Left ventricle myocardium superior (tissue), 1 donor: ENCODE data around the gene TP53. TPM values are rescaled to one million over a fixed set of nuclear protein-coding genes. Genes with fewer than 3 reads are reported as not detected.

ENCODE experiments used
- ATAC-seq: fragments of 200-7000 bp; cut with Tn5 transposase; one replicate; pipeline ENCODE4 v1.9.1; 2020; ENCODE audit warnings: mild to moderate bottlenecking, moderate library complexity
- DNase-seq: peaks from one replicate; pipeline ENCODE4 v3.0.0-alpha.2; 2020
- intact Hi-C: fragments of 100-400 bp; cut with micrococcal nuclease; formaldehyde crosslinking; loops from one replicate; pipeline ENCODE4 v1.11.0; 2022
- total RNA-seq: library from RNA; stranded (reverse); fragmentation: NEBNext Ultra II Directional; extraction: Animal tissue kit (Norgen Biotek cat#: 25700); gene quantifications from one replicate; pipeline ENCODE4 v1.2.1, GENCODE V29; 2021
- donor health status: DM: no; HTN: yes; CAD: no; lungs with severe emphysema.

The TP53 gene
- total RNA-seq, 1 donor from 2014 or later = 13.7 TPM

DNA sequence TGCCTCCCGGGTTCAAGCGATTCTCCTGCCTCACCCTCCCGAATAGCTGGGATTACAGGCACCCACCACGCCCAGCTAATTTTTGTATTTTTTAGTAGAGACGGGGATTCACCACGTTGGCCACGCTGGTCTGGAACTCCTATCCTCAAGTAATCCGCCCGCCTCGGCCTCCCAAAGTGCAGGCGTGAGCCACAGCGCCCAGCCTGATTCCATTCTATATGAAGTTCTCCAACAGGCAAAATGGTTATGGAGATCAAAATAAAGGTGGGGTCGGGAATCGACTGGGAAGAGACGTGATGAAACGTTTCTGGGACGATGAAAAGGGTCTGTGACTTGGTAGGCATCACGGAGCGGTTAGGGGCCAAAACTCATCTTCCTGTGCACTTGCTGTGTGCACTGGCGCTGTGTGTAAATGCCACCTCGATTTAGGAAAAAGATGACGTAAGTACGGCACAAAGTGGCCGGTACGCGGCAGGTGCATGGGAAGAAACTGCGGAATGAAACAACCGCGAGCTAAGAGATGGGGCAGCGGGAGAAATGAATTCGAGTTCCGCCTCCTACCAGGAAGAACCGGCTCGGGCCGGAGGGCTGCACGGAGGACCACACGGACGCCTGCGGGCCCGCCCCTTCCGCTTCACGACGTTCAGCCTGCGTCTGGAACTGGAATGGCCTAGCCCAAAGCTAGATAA, 1.6 kb downstream of the TP53 start:
- ATAC-seq = peak; percentile 79
- intact Hi-C loops = no loop called here
- peak; percentile 93 for DNase-seq

DNA sequence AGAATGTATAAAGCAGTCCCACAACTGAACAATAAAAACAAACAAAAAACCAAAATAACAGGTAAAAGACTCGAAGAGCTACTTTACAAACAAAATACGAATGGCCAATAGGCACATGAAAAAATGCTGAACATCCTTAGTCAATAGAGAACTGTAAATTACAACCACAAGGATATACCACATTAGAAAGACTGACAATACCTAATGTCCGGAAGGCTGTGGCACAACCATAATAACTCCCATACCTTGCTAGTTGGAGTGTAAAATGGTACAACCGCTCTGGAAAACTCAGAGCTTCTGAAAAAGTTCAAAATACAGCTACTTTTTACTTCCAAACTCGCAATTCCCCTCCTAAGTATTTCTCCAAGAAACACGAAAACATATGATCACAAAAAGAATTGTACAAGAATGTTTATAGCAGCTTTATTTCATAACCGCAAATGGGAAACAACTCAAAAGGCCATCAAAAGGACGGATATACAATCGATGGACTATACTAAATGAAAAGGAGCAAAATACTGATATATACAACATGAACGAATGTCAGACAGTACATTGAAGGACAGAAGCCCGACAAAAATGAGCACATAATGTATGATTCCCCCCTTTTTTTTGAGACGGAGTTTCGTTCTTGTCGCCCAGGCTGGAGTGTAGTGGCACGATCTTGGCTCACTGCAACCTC, 2.3 kb downstream of the TP53 start:
- ATAC-seq = no peak
- intact Hi-C loops = no loop called here
- no peak for DNase-seq

DNA sequence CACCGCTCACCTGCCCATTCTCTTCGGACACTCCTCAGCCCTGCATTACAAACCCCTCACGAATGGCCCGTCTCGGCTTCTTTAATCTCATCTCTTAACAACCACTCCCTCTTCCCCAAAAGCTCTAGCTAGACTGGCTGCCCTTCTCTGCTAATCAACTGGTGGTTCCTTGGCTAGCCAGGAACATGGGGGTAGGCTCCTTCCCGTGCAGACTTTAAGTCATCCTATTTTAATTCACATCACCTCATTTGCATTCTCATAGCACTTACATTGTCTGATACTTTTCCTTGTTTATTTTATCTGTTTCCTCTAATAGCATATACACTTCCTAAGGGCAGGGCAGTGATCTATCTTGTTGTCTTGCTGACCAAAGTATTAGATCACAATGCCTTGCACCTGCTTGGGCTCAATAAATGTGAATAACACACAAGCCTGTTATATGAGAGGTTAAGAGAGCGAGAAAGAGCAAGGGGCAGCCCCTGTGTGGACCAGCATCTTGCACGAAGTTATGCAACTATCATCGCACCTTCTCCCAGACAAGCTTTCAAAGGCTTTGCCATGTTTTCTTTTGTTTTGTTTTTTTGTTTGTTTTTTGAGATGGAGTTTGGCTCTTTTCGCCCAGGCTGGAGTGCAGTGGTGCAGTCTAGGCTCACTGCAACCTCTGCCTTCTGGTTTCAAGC, 9.8 kb downstream of the TP53 start:
- no peak for DNase-seq
- ATAC-seq = no peak
- intact Hi-C loops = no loop called here

DNA sequence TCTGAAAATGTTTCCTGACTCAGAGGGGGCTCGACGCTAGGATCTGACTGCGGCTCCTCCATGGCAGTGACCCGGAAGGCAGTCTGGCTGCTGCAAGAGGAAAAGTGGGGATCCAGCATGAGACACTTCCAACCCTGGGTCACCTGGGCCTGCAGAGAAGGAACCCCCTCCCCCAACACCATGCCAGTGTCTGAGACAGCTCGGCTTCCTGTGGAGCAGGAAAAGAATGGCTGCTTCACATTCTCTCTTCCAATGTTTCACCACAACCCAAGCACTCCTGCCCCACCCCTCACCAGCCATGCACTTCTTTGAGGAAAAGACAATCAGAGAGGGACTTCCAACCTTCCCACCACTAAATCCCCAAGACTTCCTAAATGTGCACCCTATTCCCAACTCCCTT, 10.8 kb downstream of the TP53 start:
- DNase-seq = no peak
- intact Hi-C loops = no loop called here
- no peak for ATAC-seq

DNA sequence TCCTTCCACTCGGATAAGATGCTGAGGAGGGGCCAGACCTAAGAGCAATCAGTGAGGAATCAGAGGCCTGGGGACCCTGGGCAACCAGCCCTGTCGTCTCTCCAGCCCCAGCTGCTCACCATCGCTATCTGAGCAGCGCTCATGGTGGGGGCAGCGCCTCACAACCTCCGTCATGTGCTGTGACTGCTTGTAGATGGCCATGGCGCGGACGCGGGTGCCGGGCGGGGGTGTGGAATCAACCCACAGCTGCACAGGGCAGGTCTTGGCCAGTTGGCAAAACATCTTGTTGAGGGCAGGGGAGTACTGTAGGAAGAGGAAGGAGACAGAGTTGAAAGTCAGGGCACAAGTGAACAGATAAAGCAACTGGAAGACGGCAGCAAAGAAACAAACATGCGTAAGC, 12.4 kb downstream of the TP53 start:
- no peak for ATAC-seq

DNA sequence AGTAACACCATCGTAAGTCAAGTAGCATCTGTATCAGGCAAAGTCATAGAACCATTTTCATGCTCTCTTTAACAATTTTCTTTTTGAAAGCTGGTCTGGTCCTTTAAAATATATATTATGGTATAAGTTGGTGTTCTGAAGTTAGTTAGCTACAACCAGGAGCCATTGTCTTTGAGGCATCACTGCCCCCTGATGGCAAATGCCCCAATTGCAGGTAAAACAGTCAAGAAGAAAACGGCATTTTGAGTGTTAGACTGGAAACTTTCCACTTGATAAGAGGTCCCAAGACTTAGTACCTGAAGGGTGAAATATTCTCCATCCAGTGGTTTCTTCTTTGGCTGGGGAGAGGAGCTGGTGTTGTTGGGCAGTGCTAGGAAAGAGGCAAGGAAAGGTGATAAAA, 14.1 kb downstream of the TP53 start:
- ATAC-seq = no peak
- intact Hi-C loops = no loop called here

More for the DNA sequence above, 12.4 kb downstream of the TP53 start:
- intact Hi-C loops = no loop called here
- DNase-seq = no peak

DNA sequence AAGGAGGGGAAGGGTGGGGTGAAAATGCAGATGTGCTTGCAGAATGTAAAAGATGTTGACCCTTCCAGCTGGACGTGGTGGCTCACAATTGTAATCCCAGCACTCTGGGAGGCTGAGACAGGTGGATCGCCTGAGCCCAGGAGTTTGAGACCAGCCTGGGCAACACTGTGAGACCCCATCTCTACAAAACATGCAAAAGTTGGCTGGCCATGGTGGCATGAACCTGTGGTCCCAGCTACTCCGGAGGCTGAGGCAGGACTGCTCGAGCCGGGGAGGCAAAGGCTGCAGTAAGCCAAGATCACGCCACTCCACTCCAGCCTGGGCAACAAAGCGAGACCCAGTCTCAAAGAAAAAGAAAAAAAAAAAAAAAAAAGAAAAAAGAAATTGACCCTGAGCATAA, 18.8 kb downstream of the TP53 start:
- DNase-seq (no peak), ATAC-seq (no peak)
- intact Hi-C loops = no loop called here

More for the DNA sequence above, 14.1 kb downstream of the TP53 start:
- no peak for DNase-seq

DNA sequence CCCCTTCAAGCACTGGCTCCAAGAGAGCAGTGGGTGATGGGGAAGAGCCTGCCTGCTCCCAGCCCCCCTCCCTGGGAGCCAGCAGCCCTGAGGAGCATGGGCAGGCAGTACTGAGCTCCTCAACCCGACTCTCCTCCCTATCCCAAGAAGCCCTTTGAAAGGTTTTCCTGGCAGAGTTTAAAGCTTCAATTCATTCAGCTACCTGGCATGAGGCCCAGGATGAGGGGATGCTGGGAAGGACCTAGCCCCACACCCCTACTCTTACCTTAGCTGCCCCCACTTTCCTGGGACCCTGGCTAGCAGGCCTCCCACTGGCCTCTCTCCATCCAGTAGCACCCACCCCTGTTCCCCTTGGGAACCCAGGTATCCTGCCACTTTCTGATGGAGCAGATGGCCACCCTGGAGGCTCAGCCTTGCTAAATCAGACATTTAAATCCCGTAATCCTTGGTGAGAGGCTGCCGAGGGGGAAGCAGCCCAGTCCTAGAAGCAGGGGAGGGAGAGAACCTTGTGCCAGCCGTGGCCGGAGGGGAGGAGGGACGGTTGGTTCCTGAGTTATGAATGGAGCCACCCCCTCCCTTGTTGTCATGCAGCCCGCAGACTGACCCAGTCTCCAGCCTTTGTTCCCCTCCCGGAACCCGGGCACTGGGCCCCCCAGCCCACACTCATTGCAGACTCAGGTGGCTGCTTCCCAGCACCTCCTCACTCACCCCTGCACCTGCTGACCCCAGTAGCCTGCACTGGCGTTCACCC, 19.5 kb downstream of the TP53 start:
- DNase-seq (no peak), ATAC-seq (no peak)
- intact Hi-C loops = no loop called here

DNA sequence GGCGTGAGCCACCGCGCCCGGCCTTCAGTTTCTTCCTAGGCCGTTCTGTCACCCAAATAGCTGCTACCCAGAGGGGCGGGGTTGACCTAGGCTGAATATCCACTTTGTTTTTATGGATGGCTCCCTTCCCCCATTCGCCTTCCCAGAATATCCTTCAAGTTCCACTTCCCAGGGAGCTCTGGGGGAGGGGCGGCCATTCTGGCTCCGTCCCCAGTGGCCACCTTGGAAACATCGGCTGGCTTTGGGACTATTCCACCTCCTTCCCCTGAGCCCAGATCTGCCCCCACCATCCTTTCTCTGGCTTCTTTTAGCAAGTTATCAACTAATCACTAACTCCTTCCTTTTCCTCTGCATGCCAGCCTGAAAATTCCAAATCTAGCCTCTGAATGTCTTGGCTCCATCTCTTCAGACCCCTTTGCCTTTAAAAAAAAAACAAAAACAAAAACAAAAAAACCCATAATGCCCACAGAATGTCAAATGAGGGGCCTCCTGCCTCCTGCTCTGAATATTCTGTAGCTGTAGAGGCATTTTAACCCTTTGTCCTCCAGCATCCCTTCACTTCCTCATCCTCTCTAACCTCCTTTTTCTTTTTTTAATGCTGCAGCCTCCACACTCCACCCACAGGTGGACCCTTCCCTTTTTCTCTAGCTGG, 30.2 kb downstream of the TP53 start:
- intact Hi-C loops = no loop called here
- peak; percentile 78 for DNase-seq

DNA sequence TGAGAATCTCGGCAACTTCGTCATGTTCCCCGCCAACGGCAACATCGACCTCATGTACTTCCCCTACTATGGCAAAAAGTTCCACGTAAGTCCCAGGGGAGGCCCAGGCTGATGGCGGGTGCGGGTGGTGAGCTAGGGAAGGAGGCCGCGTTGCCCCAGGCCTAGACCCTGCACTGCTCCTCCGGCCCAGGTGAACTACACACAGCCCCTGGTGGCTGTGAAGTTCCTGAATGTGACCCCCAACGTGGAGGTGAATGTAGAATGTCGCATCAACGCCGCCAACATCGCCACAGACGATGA, 31.8 kb downstream of the TP53 start:
- intact Hi-C loops = no loop called here
- DNase-seq = no peak
- ATAC-seq = no peak

More for the DNA sequence above, 30.2 kb downstream of the TP53 start:
- peak; percentile 79 for ATAC-seq

DNA sequence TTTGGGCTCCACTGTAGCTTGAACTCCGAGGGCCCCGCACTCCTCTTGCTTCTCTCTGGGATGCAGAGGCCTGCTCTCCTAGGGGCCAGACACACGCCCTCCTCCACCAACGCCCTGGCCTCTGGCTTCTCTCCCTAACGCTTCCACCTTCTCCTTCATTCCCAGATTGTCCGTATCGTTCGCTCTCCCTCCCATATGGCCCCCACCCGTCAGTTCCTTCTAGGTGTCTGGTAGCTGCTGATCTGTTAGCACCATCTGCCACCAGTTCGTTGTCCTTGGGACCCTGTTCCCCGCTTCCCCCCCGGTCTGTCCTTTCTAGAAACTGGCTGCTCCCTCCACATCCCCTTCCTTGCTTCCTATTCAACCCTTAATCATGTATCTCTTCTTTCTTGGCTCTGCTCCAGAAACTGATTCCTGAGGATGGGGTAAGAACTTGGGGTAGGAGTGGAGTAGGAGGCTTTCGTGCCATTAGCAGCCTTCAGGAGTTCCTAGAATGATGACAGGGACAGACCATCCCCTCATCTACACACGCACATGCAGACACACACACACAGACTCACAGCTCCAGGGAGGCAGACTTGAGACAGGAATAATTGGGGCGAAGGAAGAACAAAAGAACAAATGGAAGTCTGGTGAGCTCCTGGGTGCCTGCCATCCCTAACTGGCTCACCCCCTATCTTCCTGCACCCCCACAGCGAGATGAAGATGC, 32.3 kb downstream of the TP53 start:
- intact Hi-C loops = no loop called here
- ATAC-seq (no peak), DNase-seq (no peak)

DNA sequence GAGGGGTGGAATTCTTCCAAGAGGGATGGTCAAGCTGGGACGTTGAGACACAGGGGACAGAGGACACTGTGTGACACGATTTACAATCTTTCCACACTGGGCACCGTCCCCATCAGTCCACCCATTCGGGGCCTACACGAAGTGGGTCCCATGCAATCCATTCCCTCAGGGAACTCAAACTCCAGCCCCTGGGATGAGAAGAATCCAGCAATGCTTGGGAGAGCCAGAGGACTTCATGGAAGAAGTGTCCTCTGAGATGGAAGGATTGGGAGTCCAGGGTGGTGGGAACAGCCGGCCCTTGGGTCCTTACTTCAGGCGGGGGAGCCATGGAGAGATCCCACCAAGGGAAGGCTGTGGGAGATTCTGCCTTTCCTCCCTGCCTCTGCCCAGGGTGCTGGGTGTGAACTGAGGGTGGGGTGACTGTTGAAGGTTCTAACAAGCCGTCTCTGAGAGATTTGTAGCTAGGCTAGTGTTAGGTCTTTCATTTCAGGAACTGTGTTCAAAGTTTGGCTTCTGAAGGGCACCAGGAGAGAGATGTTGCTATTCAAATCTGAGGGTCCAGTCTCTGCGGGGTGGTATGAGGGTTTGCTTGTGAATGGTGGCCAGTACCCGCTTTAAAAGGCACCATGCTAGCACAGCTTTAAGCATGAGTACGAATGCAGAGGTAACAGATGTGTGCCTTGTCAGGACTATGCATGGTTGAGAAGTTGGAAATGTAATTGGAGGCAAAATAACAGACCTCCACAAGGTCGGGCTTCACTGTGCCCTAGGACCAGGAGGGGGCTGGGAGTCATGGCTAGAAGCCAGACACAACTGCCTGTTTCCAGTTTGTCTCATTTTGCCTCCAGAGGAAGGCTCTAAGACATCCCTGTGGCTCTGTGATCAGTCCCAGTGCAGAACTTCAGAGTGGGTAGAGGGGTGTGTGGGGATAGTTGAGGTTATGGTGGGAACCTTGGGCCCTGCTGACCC, 34.6 kb downstream of the TP53 start:
- no peak for DNase-seq
- intact Hi-C loops = no loop called here
- no peak for ATAC-seq

DNA sequence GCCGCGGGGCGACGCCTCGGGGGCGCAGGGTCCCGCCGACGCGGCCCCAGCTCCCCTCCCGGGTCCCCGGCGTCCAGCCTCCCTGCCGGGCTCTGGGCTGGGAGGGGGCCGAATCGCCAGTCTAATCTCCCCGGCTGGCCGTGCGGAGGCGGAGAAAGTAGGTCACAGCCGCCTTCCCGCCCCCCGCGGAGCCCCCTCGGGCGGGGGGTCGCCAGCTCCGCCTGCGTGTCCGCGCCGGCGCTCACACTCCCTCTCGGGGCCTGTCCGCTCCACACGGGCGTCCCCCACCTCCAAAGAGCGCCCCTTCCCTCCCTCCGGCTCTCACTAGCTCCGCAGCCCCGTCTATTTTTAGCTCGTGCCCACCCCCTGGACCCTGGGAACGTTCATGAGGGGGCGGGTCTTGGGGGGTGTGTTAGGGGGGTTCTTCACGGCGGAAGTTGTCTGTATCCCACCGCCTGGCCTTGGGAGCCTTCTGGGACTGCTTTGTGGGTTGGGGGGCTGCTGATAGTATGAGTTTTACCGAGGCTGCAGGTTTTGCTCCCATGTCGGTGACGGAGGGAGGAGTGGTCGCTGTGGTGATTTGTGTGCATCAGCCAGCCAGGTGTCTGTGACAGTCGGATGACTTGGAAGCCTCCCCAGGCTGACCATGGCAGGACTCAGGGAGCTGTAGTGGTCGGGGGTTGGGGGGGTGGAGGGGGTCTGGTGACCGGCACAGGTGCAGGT, 35.5 kb downstream of the TP53 start:
- DNase-seq = peak; percentile 46
- ATAC-seq = peak; percentile 49
- intact Hi-C loops = no loop called here

DNA sequence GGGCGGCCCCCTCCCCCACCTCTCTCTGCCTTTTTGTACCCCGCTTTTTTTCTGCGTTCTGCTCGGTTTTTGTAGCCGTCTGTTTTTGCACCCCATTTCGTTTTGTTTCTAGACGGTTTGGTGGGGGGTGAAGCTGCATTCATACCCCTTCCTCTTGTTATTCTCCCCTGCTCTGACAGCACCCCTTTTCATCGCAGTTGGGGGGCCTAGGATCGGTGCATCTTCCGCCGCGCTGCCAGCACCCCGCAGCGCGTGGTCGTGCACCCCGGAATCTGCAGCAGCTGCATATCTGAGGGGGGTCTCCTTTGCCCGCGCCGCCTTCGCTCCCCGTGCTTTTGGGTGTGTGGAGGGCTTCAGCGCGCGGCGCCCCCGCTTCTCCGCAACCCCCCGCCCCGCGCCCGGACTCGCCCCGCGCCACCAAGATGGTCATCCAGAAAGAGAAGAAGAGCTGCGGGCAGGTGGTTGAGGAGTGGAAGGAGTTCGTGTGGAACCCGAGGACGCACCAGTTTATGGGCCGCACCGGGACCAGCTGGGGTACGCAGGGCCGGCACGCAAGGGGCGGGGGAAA, 36.1 kb downstream of the TP53 start:
- no peak for ATAC-seq
- intact Hi-C loops = no loop called here
- DNase-seq = peak; percentile 29

DNA sequence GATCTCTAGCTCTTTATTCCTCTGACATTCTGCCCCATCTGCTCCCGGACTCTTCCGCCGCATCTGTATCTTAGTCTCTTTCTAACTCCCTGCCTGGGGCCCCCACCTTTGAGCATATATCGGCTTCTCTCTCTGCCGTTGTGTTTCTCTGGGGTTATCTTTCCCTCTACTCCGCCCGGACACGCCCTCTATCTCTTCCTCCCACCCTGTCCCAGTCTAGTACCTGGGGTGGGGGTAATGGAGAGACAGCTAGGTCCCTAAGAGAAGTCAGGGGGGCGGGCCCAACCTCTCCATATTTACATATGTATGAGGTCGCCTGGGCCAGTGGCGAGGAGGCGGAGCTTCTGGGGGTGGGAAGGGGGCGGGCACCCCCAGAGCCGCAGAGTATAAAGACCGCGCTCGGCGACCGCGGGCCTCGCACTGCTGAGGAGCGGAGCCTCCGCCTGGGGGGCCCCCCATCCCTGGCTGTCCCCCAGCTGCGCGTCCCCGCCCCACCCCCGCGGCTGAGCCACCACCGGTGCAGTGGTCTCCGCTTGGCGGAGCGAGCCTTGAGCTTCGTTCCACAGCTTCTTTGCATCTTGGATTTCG, 36.7 kb downstream of the TP53 start, which contains the start of gene ATP1B2:
Gene ATP1B2 (plus strand): TSS at position 418 of the 588 bp plus-strand sequence. CDS start 593 bp downstream, outside the sequence.
- DNase-seq (peak; percentile 81), ATAC-seq (peak; percentile 90)
- intact Hi-C loops = no loop called here

DNA sequence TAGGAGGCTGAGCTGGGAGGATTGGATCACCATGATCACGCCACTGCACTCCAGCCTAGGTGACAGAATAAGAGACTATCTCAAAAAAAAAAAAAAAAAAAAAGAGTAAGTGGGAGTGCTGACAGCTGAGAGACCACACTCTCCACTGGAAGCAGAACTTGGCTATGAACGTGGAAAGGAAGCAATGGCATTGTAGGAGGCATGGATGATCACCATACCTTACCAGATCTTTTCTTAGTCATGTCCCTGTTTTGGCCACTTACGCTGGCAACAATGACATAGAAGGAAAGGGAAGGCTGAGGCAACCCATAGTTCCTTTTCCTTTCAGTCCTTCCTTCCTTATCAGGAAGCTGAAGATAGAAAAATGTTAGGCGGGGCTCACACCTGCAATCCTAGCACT, 40.3 kb downstream of the TP53 start:
- DNase-seq (no peak), ATAC-seq (no peak)
- intact Hi-C loops = no loop called here
